C4-2B (cell line): Measurements from ENCODE around the gene DCK.

Experiments
- CTCF ChIP-seq: fragments of 450-650 bp; conservative IDR thresholded peaks from 2 replicates; pipeline ENCODE4 v1.5.1; 2017; ENCODE audit warnings: mild to moderate bottlenecking
- ZFX ChIP-seq: fragments of 450-650 bp; IDR thresholded peaks from 2 replicates; pipeline ENCODE4 v1.6.1; 2017

GRCh38 chr4:70980196-70980595 is 13.3 kb upstream of the DCK start:
- TF ChIP-seq CTCF (no peak), ZFX (no peak)
